GM18861 (cell line): Measurements from ENCODE around the gene CCL14.
"Not testable (repeated sequence)": the region's sequence is repeated elsewhere in the genome, so short reads cannot be mapped to it uniquely, and the experiment has no call there.

ENCODE experiments used
- ATAC-seq: cut with Tn5 transposase; IDR thresholded peaks from one replicate; pipeline ENCODE4 v1.9.1; 2021; ENCODE audit not compliant: unreplicated experiment

CCL14 gene

DNA sequence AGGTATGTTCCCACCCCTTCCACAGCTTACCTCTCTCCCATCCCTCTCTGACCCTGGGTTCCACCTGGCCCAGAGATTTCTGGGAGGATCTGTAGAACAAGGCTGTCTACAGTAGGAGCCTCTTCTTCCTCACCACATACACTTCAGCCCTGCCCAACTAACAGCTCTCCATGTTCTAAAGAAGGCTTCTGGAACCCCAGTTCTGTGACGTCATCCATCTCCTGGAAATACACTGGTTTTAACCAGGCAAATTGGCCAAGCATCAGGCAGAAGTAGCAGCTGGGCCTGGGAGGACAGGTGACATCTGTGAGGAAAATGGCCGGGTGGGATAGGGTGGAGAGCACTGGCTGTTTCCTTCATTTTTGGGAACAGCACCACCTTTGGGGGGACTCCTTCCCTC, 43.0 kb downstream of the CCL14 start, which contains the start of gene LYZL6:
LYZL6 (minus strand) TSS at position 177 of the 400 bp plus-strand sequence. CDS start 4,357 bp downstream, outside the sequence.
- no peak for ATAC-seq

DNA sequence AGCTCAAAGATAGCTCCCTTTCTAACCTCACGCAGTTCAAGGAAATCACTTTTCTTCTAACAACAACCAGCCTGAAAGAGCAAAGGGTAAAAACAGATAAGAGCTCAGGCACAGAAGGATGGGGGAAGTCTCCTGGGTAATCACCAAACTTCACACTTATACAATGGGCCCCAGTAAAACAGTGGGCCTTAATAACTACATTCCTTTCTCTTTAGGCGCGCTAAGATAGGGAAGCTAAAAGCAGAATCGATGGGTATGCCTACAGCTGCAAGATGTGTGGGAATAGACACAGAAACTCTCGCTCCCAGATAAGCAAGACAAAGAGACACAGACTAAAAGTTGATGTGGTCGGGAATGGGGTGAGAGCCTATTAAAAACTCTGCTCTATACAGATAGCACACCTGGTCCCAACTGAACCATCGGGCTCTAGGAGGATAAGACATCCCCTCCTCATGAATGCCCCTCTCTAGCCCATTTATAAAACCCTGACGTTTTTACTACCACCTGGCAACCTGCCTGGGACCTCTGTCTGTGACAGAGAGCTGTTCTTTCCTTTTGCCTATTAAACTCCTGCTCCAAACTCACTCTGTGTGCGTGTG, 43.8 kb downstream of the CCL14 start:
- ATAC-seq = no peak

DNA sequence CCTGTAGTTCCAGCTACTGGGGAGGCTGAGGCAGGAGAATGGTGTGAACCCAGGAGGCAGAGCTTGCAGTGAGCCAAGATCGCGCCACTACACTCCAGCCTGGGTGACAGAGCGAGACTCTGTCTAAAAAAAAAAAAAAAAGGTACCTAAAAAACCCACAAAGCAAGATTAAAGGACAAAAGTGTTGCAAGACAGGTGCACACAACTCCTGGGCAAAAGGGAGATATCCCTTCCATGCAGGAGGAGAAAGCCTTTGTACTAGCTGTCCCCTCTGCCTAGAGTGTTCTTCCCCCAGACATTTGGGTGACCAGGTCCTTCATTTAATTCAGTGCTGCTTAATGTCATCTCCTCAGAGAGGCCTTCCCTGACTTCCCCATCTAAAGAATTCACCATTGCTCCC, 48.0 kb downstream of the CCL14 start:
- ATAC-seq = not testable (repeated sequence)

DNA sequence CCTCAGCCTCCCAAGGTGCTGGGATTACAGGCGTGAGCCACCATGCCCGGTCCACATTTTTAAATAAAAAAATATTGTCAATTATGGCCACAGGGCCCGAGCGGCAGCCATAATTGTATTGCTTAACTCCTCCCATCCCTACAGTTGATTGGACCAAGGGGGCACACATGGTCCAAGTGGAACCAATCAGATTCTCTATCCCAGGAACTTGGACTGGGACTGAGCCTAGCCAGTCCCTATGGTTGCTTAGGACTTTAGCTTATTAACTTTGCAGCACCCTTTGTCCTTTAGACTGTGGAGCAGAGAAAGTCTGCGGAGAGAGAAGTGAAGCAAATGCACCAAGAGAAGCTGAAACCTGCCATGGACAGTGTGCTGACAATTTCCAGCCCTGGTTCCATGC, 50.5 kb downstream of the CCL14 start:
- no peak for ATAC-seq

DNA sequence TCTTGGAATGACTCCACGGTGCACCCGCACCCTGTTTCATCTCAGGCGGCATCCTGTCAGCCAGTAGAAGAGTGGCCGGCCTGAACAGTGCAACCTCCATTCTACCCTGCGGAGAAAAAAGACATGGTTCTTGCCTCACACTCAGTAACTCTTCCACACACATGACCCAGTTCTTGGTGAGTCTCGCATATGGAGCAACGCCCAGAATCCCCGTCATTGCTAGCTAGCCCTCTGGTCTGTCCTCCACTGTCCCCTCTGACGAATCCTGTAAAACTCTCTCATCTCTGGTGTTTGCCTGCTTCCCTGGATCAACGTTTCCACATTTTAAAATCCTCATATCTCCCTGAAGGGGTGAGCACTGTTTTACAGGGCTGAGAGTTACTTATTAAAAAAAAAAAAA, 51.8 kb downstream of the CCL14 start:
- no peak for ATAC-seq
